ENCODE measurements around the gene RIC8A. TPM values are rescaled to one million over a fixed set of nuclear protein-coding genes. Genes with fewer than 3 reads are reported as not detected.

Gene RIC8A
- total and polyA plus RNA-seq, 9 of the 15 experiments (the other 6 are each of a cell fraction or from before 2014, with no cell fraction given) = 10.7 to 108 (median 72.1) TPM

GRCh38 chr11:236774-237767 lies 29.6 kb downstream of the RIC8A start, which contains the start of gene PSMD13 (continued):
- no peak for TF ChIP-seq ZNF274 (IDR thresholded peaks at IDR 0.05; ENCODE audit: borderline replicate concordance, low read depth, low read length)
- TF ChIP-seq BCOR (IDR thresholded peaks at IDR 0.05) = no peak
- no peak for TF ChIP-seq DMBX1 (CRISPR knock-in tag; IDR thresholded peaks at IDR 0.05; ENCODE audit: borderline replicate concordance)
- no peak for TF ChIP-seq MGA (IDR thresholded peaks at IDR 0.05)
- TF ChIP-seq, protein P1, sequence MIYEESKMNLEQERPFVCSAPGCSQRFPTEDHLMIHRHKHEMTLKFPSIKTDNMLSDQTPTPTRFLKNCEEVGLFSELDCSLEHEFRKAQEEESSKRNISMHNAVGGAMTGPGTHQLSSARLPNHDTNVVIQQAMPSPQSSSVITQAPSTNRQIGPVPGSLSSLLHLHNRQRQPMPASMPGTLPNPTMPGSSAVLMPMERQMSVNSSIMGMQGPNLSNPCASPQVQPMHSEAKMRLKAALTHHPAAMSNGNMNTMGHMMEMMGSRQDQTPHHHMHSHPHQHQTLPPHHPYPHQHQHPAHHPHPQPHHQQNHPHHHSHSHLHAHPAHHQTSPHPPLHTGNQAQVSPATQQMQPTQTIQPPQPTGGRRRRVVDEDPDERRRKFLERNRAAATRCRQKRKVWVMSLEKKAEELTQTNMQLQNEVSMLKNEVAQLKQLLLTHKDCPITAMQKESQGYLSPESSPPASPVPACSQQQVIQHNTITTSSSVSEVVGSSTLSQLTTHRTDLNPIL (CRISPR knock-in tag; IDR thresholded peaks at IDR 0.05) = no peak
- TF ChIP-seq ZKSCAN3 (CRISPR knock-in tag; IDR thresholded peaks at IDR 0.05) = no peak
- TF ChIP-seq CGGBP1 (CRISPR knock-in tag; IDR thresholded peaks at IDR 0.05) = no peak
- TF ChIP-seq ILK (tag; IDR thresholded peaks at IDR 0.05; ENCODE audit: borderline replicate concordance, low read depth) = no peak
- no peak for TF ChIP-seq KLF16 (IDR thresholded peaks at IDR 0.05)
- TF ChIP-seq ARID2 (IDR thresholded peaks at IDR 0.05) = no peak
- peak; percentile 71; the same call in 1 of the 2 replicates for TF ChIP-seq ATF7 (IDR thresholded peaks at IDR 0.05)
